8988T (cell line): ENCODE data around the gene CCDC201.
"Not testable (repeated sequence)": the region's sequence is repeated elsewhere in the genome, so short reads cannot be mapped to it uniquely, and the experiment has no call there.

ENCODE experiments used
- DNase-seq: peaks from one replicate; pipeline ENCODE4 v3.0.0; 2011

The CCDC201 gene

DNA sequence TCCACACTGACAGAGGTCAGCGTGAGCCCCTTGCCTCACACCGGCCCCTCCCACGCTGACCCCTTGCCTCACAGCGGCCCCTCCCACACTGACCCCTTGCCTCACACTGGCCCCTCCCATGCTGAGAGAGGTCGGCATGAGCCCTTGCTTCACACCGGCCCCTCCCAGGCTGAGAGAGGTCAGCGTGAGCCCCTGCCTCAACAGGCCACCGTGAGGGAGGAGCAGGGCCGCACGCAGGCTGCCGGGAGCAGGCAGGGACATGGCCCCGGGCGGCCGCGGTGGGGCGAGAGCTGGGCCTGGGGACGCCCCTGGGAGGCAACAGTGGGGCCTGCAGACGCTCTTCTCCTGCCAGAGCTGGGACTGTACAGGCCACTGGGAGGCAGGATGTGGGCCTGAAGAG, 59.1 kb downstream of the CCDC201 start:
- DNase-seq: not testable (repeated sequence)

DNA sequence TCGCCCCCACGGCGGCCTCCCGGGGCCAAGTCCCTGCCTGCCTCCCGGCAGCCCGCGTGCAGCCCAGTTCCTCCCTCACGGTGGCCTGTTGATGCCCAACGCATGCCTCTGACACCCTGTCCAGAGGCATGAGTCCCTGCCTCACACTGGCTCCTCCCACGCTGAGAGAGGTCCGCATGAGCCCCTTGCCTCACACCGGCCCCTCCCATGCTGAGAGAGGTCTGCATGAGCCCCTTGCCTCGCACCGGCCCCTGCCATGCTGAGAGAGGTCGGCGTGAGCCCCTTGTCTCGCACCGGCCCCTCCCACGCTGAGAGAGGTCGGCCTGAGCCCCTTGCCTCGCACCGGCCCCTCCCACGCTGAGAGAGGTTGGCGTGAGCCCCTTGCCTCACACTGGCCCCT, 59.9 kb downstream of the CCDC201 start:
- no peak for DNase-seq

DNA sequence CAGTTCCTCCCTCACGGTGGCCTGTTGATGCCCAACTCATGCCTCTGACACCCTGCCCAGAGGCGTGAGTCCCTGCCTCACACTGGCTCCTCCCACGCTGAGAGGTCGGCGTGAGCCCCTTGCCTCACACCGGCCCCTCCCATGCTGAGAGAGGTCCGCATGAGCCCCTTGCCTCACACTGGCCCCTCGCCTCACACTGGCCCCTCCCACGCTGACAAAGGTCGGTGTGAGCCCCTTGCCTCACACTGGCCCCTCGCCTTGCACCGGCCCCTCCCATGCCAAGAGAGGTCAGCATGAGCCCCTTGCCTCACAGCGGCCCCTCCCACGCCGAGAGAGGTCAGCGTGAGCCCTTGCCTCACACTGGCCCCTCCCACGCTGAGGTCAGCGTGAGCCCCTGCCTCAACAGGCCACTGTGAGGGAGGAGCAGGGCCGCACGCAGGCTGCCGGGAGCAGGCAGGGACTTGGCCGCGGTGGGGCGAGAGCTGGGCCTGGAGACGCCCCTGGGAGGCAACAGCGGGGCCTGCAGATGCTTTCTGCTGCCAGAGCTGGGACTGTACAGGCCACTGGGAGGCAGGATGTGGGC, 61.1 kb downstream of the CCDC201 start:
- DNase-seq: not testable (repeated sequence)

DNA sequence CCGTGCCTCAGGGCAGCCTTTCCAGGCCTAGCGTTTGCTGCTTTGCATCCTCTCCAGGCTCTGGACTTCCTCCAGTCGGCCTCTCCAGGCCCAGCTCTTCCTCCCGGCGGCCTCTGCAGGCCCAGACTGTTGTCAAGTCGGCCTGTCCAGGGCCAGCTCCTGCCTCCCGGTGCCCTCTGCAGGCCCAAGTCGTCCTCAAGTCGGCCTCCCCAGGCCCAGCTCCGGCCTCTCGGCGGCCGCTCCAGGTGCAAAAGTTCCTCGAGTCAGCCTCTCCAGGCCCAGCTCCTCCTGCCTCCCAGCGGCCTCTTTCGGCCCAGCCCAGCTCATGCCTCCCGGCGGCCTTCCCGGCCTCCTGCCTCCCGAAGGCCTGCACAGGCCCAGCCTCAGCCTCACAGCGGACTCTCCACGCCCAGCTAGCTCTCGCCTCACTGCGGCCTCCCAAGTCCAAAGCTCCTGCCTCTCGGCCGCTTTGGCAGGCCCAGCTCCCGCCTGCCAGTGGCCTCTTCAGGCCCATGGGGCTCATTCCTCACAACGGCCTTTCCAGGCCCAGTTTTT, 62.4 kb downstream of the CCDC201 start:
- DNase-seq: not testable (repeated sequence)
